SW480 (cell line): ENCODE results near the gene CRHR1.

Experiments used
- DNase-seq: peaks from one replicate; pipeline ENCODE4 v3.0.0-alpha.2; 2016; ENCODE audit warnings: low spot score

CRHR1 gene

GRCh38 chr17:45758544-45758943 lies 25.6 kb upstream of the CRHR1 start:
- no peak for DNase-seq

- peak; percentile 31 for DNase-seq
Observed at GRCh38 chr17:45759761-45760160, 24.4 kb upstream of the CRHR1 start.

GRCh38 chr17:45761957-45762565 lies 22.1 kb upstream of the CRHR1 start:
- DNase-seq, result no peak

- no peak for DNase-seq
Observed at GRCh38 chr17:45763182-45763581, 20.9 kb upstream of the CRHR1 start.

- no peak for DNase-seq
Observed at GRCh38 chr17:45764479-45764878, 19.6 kb upstream of the CRHR1 start.

- DNase-seq, result no peak
Observed at GRCh38 chr17:45768000-45768399, 16.1 kb upstream of the CRHR1 start.

- DNase-seq, result no peak
Observed at GRCh38 chr17:45770632-45771270, 13.4 kb upstream of the CRHR1 start.

GRCh38 chr17:45771271-45771959 lies 12.7 kb upstream of the CRHR1 start:
- DNase-seq, result no peak

- no peak for DNase-seq
Observed at GRCh38 chr17:45775148-45775547, 9.0 kb upstream of the CRHR1 start.

GRCh38 chr17:45775576-45776011 lies 8.5 kb upstream of the CRHR1 start:
- DNase-seq, result no peak

GRCh38 chr17:45776896-45777295 lies 7.2 kb upstream of the CRHR1 start:
- no peak for DNase-seq

- DNase-seq, result no peak
Observed at GRCh38 chr17:45777388-45777787, 6.7 kb upstream of the CRHR1 start.

- DNase-seq, result no peak
Observed at GRCh38 chr17:45780921-45781320, 3.2 kb upstream of the CRHR1 start.

GRCh38 chr17:45782889-45783592 lies 1.1 kb upstream of the CRHR1 start:
- DNase-seq, result peak; percentile 60

- no peak for DNase-seq
Observed at GRCh38 chr17:45783593-45784292, 377 bp upstream of the CRHR1 start.

- no peak for DNase-seq
Observed at GRCh38 chr17:45784741-45785479, 790 bp downstream of the CRHR1 start.

- no peak for DNase-seq
Observed at GRCh38 chr17:45785480-45786193, 1.5 kb downstream of the CRHR1 start.

- DNase-seq, result no peak
Observed at GRCh38 chr17:45786349-45786748, 2.2 kb downstream of the CRHR1 start.

- no peak for DNase-seq
Observed at GRCh38 chr17:45787044-45787443, 2.9 kb downstream of the CRHR1 start.

- DNase-seq, result no peak
Observed at GRCh38 chr17:45787656-45788055, 3.5 kb downstream of the CRHR1 start.

GRCh38 chr17:45788057-45788456 lies 3.9 kb downstream of the CRHR1 start:
- no peak for DNase-seq
